Ishikawa (cell line): ENCODE results near the gene CPA2.

Source experiments
- CEBPB ChIP-seq: IDR thresholded peaks from 2 replicates; pipeline ENCODE4 v1.6.1; 2012
- CREB1 ChIP-seq: IDR thresholded peaks from 2 replicates; pipeline ENCODE4 v1.6.1; 2012; ENCODE audit warnings: low read depth
- EGR1 ChIP-seq: IDR thresholded peaks from 2 replicates; pipeline ENCODE4 v1.6.1; 2012
- EP300 ChIP-seq: IDR thresholded peaks from 2 replicates; pipeline ENCODE4 v1.6.1; 2012; ENCODE audit warnings: borderline replicate concordance
- FOXM1 ChIP-seq: IDR thresholded peaks from 2 replicates; pipeline ENCODE4 v1.6.1; 2012; ENCODE audit warnings: low read depth, borderline replicate concordance
- NFIC ChIP-seq: IDR thresholded peaks from 2 replicates; pipeline ENCODE4 v1.6.1; 2012
- RAD21 ChIP-seq: IDR thresholded peaks from 2 replicates; pipeline ENCODE4 v1.6.1; 2012; ENCODE audit warnings: low read depth
- TAF1 ChIP-seq: IDR thresholded peaks from 2 replicates; pipeline ENCODE4 v1.6.1; 2012; ENCODE audit warnings: low read depth, mild to moderate bottlenecking
- TCF12 ChIP-seq: IDR thresholded peaks from 2 replicates; pipeline ENCODE4 v1.6.1; 2012; ENCODE audit warnings: low read depth
- TEAD4 ChIP-seq: IDR thresholded peaks from 2 replicates; pipeline ENCODE4 v1.6.1; 2012
- YY1 ChIP-seq: IDR thresholded peaks from 2 replicates; pipeline ENCODE4 v1.6.1; 2012; ENCODE audit warnings: low read depth
- ZBTB7A ChIP-seq: IDR thresholded peaks from 2 replicates; pipeline ENCODE4 v1.6.1; 2012; ENCODE audit warnings: low read depth
- TF ChIP-seq, protein P1 (sequence below): IDR thresholded peaks from 2 replicates; pipeline ENCODE4 v1.6.1; 2012
- TF ChIP-seq, protein P2 (sequence below): IDR thresholded peaks from 2 replicates; pipeline ENCODE4 v1.6.1; 2012; ENCODE audit warnings: low read depth, mild to moderate bottlenecking
- TF ChIP-seq, protein P3 (sequence below): IDR thresholded peaks from 2 replicates; pipeline ENCODE4 v1.6.1; 2012

CPA2 gene

DNA sequence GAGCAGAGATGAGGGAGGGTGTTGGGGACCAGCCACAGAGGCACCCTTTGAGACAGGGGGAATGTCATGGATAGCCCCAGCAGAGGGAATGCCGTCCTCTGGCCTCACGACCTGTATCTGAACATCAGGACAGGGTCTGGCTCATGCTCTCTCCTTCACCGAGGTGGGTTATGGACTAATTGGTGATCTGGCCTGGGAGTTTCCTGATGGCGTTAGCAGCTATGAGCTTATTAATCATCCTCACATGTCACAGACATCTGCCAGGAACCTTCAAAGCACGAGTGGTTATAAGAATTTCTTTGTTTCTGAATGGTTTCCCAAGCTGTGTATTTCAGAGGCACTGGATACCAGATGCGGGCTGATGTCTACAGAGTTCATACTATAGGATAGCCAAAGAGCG lies 33.2 kb downstream of the CPA2 start:
- TF ChIP-seq, protein P1, sequence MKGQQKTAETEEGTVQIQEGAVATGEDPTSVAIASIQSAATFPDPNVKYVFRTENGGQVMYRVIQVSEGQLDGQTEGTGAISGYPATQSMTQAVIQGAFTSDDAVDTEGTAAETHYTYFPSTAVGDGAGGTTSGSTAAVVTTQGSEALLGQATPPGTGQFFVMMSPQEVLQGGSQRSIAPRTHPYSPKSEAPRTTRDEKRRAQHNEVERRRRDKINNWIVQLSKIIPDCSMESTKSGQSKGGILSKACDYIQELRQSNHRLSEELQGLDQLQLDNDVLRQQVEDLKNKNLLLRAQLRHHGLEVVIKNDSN = no peak
- TF ChIP-seq NFIC = no peak
- no peak for TF ChIP-seq EGR1
- TF ChIP-seq TEAD4 = no peak
- no peak for TF ChIP-seq YY1
- no peak for TF ChIP-seq ZBTB7A
- TF ChIP-seq CEBPB = no peak
- TF ChIP-seq FOXM1 = no peak
- no peak for TF ChIP-seq TCF12
- TF ChIP-seq TAF1 = no peak
- no peak for TF ChIP-seq EP300

DNA sequence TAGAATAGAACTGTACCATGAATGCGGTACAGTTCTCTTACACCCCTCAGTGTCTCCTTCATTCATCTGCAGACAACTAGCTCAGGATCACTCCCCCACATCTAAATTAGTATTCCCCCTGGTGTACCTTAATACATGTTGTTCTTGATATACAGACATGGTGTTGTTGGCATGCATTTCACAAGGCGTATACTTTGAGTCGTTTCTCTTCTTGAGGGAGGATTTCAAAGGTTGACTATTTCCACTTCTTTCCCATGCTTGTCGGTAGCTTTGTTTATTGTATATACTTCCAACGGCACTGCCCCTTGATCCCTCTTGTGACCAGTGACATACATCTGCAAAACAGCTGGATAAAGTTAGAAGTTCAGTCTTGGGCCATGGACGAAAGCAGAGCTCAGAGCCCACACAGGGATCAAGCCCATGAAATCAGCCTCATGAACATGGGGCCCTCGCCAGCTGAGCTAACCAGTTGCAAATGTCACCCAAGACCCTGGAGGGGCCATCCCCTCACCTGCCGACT lies 34.9 kb downstream of the CPA2 start:
- TF ChIP-seq ZBTB7A = no peak
- no peak for TF ChIP-seq TAF1

DNA sequence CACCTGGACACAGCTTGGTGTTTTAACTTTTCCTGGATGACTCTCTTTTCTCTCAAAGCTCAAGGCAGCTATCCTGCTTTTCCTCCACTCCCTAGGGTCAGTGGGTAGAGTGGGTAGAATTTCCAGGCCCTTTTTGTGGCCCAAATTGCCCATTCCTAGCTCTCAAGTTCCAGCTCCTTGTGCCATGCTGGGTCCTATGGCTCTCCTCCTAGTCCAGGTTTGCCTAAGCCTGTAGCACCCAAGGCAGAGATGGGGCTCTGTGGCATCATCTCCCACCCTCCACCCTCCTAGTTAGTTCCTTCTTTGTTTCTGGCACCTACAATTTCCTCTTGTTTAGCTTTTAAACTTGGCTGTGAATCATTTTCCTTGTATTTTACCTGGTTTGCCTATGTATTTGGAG lies 36.0 kb downstream of the CPA2 start:
- TF ChIP-seq CEBPB (no peak), EP300 (no peak), ZBTB7A (no peak), YY1 (no peak), CREB1 (no peak), TEAD4 (no peak), EGR1 (no peak), RAD21 (no peak), TAF1 (no peak), NFIC (no peak), FOXM1 (no peak), TCF12 (no peak)
- TF ChIP-seq, protein P1 = no peak
- TF ChIP-seq, protein P2, sequence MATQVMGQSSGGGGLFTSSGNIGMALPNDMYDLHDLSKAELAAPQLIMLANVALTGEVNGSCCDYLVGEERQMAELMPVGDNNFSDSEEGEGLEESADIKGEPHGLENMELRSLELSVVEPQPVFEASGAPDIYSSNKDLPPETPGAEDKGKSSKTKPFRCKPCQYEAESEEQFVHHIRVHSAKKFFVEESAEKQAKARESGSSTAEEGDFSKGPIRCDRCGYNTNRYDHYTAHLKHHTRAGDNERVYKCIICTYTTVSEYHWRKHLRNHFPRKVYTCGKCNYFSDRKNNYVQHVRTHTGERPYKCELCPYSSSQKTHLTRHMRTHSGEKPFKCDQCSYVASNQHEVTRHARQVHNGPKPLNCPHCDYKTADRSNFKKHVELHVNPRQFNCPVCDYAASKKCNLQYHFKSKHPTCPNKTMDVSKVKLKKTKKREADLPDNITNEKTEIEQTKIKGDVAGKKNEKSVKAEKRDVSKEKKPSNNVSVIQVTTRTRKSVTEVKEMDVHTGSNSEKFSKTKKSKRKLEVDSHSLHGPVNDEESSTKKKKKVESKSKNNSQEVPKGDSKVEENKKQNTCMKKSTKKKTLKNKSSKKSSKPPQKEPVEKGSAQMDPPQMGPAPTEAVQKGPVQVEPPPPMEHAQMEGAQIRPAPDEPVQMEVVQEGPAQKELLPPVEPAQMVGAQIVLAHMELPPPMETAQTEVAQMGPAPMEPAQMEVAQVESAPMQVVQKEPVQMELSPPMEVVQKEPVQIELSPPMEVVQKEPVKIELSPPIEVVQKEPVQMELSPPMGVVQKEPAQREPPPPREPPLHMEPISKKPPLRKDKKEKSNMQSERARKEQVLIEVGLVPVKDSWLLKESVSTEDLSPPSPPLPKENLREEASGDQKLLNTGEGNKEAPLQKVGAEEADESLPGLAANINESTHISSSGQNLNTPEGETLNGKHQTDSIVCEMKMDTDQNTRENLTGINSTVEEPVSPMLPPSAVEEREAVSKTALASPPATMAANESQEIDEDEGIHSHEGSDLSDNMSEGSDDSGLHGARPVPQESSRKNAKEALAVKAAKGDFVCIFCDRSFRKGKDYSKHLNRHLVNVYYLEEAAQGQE = no peak
- TF ChIP-seq, protein P3, sequence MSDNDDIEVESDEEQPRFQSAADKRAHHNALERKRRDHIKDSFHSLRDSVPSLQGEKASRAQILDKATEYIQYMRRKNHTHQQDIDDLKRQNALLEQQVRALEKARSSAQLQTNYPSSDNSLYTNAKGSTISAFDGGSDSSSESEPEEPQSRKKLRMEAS = no peak

DNA sequence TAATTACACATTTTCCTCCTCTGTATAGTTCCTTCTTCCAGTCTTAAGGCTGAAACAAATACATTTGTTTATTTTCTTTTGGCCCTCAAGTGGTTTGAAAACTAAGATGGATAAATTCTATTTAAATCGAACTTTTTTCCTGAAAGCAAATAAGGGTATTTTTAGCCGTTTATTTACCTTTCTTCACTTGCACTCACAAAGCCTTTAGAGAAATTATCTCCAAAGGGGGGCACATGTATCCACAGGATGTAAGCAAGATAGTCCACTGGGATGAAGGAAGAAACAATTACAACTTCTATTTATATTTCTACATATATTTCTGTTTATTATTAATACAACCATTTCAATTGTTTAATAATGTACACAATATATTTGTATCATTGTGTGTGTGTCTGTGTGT lies 36.5 kb downstream of the CPA2 start:
- TF ChIP-seq RAD21 (no peak), TCF12 (no peak), CEBPB (no peak), TAF1 (no peak), ZBTB7A (no peak), EGR1 (no peak), FOXM1 (no peak), EP300 (no peak), YY1 (no peak), NFIC (no peak), CREB1 (no peak), TEAD4 (no peak)
- TF ChIP-seq, protein P3 = no peak
- TF ChIP-seq, protein P2 = no peak
- TF ChIP-seq, protein P1 = no peak

DNA sequence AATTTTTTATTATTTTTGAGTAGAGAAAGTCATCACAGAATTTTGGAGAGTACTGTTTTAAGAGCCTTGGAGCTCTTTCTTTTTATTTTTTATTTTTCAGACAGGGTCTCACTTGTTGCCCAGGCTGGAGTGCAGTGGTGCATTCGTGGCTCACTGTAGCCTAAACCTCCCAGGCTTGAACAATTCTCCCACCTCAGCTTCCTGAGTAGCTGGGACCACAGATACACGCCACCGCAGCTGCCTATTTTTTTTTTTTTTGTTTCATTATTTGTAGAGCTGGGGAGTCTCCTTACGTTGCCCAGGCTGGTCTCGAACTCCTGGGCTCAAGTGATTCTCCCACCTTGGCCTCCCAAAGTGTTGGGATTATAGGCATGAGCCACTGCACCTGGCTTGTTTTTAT lies 36.9 kb downstream of the CPA2 start:
- TF ChIP-seq TEAD4 (no peak), ZBTB7A (no peak), CEBPB (no peak), RAD21 (no peak), CREB1 (no peak), FOXM1 (no peak), NFIC (no peak), TAF1 (no peak), YY1 (no peak), EP300 (no peak), EGR1 (no peak), TCF12 (no peak)
- TF ChIP-seq, protein P1 = no peak
- TF ChIP-seq, protein P3 = no peak
- TF ChIP-seq, protein P2 = no peak
